Loucy (cell line): ENCODE measurements around the gene VPS52.

Source experiments
- EZH2phosphoT487 ChIP-seq: fragments of 200-600 bp; IDR thresholded peaks from 2 replicates; pipeline ENCODE4 v1.6.1; 2018; ENCODE audit warnings: antibody characterized with exemption, mild to moderate bottlenecking, moderate library complexity, borderline replicate concordance
- TF ChIP-seq, protein P1 (sequence below): fragments of 200-600 bp; sonication (generic); conservative IDR thresholded peaks from 2 replicates; pipeline ENCODE4 v1.5.1; 2014; ENCODE audit warnings: mild to moderate bottlenecking, antibody characterized with exemption, low read length

DNA sequence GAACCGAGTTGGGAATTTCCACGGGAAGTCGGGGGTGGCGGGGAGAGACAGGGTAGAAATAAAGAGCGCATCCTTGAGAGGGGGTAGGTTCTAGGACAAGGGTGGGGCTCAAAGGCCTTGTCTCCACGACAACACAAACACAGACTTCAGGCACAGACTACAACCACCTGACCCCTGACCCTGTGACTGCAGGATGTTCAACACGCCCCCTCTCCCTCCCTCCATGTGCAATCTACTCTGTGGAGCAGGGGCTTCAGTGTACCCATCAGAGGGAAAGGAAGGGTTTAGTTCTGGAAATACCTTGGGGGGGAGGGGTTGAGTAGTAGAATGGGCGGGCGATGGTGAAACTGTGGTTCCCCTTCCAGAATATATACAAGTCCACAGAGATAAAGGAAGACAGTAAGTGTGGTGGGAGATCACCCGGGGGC lies 42.9 kb upstream of the VPS52 start:
- TF ChIP-seq, protein P1, sequence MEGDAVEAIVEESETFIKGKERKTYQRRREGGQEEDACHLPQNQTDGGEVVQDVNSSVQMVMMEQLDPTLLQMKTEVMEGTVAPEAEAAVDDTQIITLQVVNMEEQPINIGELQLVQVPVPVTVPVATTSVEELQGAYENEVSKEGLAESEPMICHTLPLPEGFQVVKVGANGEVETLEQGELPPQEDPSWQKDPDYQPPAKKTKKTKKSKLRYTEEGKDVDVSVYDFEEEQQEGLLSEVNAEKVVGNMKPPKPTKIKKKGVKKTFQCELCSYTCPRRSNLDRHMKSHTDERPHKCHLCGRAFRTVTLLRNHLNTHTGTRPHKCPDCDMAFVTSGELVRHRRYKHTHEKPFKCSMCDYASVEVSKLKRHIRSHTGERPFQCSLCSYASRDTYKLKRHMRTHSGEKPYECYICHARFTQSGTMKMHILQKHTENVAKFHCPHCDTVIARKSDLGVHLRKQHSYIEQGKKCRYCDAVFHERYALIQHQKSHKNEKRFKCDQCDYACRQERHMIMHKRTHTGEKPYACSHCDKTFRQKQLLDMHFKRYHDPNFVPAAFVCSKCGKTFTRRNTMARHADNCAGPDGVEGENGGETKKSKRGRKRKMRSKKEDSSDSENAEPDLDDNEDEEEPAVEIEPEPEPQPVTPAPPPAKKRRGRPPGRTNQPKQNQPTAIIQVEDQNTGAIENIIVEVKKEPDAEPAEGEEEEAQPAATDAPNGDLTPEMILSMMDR: no peak
- TF ChIP-seq EZH2phosphoT487: no peak
